ENCODE results near the gene PER2. TPM values are rescaled to one million over a fixed set of nuclear protein-coding genes. Genes with fewer than 3 reads are reported as not detected.

PER2 gene
- total and polyA plus RNA-seq, 10 of the 15 experiments (the other 5 are each of a cell fraction or from before 2014, with no cell fraction given): 1.5 to 15.1 (median 4.6) TPM

GRCh38 chr2:238336793-238337444 lies 48.5 kb upstream of the PER2 start (continued):
- TF ChIP-seq ZNF274 (IDR thresholded peaks at IDR 0.05; ENCODE audit: insufficient read depth, insufficient read length): no peak
- TF ChIP-seq SUZ12 (IDR thresholded peaks at IDR 0.05; ENCODE audit: unreplicated experiment): no peak
- no peak for TF ChIP-seq MTA2 (IDR thresholded peaks at IDR 0.05; ENCODE audit: low read depth)
- no peak for TF ChIP-seq IRF3 (IDR thresholded peaks at IDR 0.05)
- no peak for TF ChIP-seq SMARCA5 (IDR thresholded peaks at IDR 0.05)
- no peak for TF ChIP-seq NR2C2 (IDR thresholded peaks at IDR 0.05; ENCODE audit: borderline replicate concordance, control insufficient read depth, insufficient read length, low read depth)
- TF ChIP-seq MTA3 (IDR thresholded peaks at IDR 0.05; ENCODE audit: borderline replicate concordance, low read length): no peak

- no peak for ATAC-seq
- in situ Hi-C loops (cut with MboI): no loop called here
- FAIRE-seq: no peak
- TF ChIP-seq ZBTB33 (IDR thresholded peaks at IDR 0.05): no peak
- TF ChIP-seq SIN3A (IDR thresholded peaks at IDR 0.05; ENCODE audit: low read depth, low read length): no peak
- TF ChIP-seq JUND (IDR thresholded peaks at IDR 0.05; ENCODE audit: low read depth, low read length): no peak
- TF ChIP-seq CHD1 (IDR thresholded peaks at IDR 0.05; ENCODE audit: low read depth, low read length): no peak
- no peak for TF ChIP-seq SKIL (IDR thresholded peaks at IDR 0.05; ENCODE audit: low read depth, poor library complexity, severe bottlenecking)
- TF ChIP-seq USF2 (IDR thresholded peaks at IDR 0.05; ENCODE audit: borderline replicate concordance, low read depth, low read length): no peak
- no peak for TF ChIP-seq FOXM1 (IDR thresholded peaks at IDR 0.05; ENCODE audit: low read depth, low read length)
- no peak for TF ChIP-seq ATF3 (IDR thresholded peaks at IDR 0.05; ENCODE audit: borderline replicate concordance, extremely low read depth, low read depth, low read length)
- no peak for TF ChIP-seq HDAC6 (IDR thresholded peaks at IDR 0.05; ENCODE audit: unreplicated experiment)
Measured at GRCh38 chr2:238336151-238336550, 47.7 kb upstream of the PER2 start.

More at GRCh38 chr2:238336151-238336550, 47.7 kb upstream of the PER2 start:
- Histone ChIP-seq H3K9me3 (replicated peaks; ENCODE audit: control insufficient read depth, insufficient read depth, low read length) (no peaks in the 10 kb centered on the region), H4K20me1 (ENCODE audit: control insufficient read depth, insufficient read depth) (no peaks in the 10 kb centered on the region; the same call in 1 of the 2 replicates), H3K4me3 (no peak overlapping the region), H3K27ac (ENCODE audit: control insufficient read depth, insufficient read depth) (no peak overlapping the region), H3K27me3 (replicated peaks in 1 of 2; ENCODE audit: control insufficient read depth in 2 of 2, insufficient read depth in 2 of 2, low read length in 1 of 2) (no peaks in the 10 kb centered on the region), H3K79me2 (ENCODE audit: control insufficient read depth, insufficient read depth, low read length) (no peaks in the 10 kb centered on the region), H3K36me3 (ENCODE audit: control insufficient read depth in 2 of 2, insufficient read depth in 2 of 2, low read length in 1 of 2) (peaks cover 0 to 2% of the 10 kb centered on the region in 2 experiments; a peak in 2 of 4 replicates), H2AFZ (ENCODE audit: control insufficient read depth, low read depth, low read length) (no peak overlapping the region), H3K4me1 (ENCODE audit: control insufficient read depth, insufficient read depth, low read length) (0 out of 2 replicates have a peak, but pooled peaks cover 4% of the 10 kb centered on the region), H3K4me2 (ENCODE audit: control insufficient read depth, insufficient read depth) (no peak overlapping the region), H3K9ac (ENCODE audit: control insufficient read depth, insufficient read depth, low read length) (no peak overlapping the region)
- RAD21 ChIA-PET (ENCODE audit: unreplicated experiment): no interaction called here
- SMC1A ChIA-PET (ENCODE audit: uncharacterized antibody, unreplicated experiment): no interaction called here
- POLR2A ChIA-PET: no interaction called here
- BruUV-seq (replicated peaks): no TSS peak
- CTCF ChIA-PET: interaction anchor here (0.6 kb wide), 1 partner anchor 72 kb away, joined by 3 read pairs; no protein-coding TSS in a partner anchor
- intact Hi-C loops (cut with micrococcal nuclease; ENCODE audit: unreplicated experiment): no loop called here
- no peak for DNase-seq (ENCODE audit: low read depth, low spot score)
- WGBS (ENCODE audit: insufficient coverage, insufficient replicate concordance, low lambda C conversion rate, missing lambda C conversion rate): 70% methylated on average over 2 of the region's 2 CpGs

All from GM12878 (cell line).